GM12873 (cell line): ENCODE results near the gene SEL1L.

Experiments used
- TF ChIP-seq, protein P1 (sequence below): IDR thresholded peaks from 2 replicates; pipeline ENCODE4 v1.5.1; 2012; ENCODE audit warnings: low read depth, mild to moderate bottlenecking, moderate library complexity, low read length, control low read depth; ENCODE audit not compliant: insufficient read depth; ENCODE audit errors: missing control alignments

SEL1L gene

DNA sequence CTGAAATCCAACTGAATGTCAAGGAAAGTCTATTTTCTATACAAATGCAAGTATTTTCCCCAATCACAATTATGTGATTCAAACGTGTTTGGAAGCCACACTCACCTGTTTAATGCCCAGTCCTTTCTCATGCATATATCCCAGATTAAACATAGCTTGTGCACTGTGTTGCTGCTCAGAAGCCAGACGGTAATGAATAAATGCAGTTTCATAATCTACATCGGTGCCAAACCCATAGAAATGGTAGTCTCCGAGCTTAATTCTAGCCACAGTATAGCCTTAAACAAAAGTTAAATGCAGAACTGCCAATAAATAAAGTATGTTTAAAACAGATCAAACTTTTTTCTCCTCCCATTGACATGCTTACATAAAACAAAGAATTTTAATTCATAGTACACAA lies 49.5 kb downstream of the SEL1L start:
- TF ChIP-seq, protein P1, sequence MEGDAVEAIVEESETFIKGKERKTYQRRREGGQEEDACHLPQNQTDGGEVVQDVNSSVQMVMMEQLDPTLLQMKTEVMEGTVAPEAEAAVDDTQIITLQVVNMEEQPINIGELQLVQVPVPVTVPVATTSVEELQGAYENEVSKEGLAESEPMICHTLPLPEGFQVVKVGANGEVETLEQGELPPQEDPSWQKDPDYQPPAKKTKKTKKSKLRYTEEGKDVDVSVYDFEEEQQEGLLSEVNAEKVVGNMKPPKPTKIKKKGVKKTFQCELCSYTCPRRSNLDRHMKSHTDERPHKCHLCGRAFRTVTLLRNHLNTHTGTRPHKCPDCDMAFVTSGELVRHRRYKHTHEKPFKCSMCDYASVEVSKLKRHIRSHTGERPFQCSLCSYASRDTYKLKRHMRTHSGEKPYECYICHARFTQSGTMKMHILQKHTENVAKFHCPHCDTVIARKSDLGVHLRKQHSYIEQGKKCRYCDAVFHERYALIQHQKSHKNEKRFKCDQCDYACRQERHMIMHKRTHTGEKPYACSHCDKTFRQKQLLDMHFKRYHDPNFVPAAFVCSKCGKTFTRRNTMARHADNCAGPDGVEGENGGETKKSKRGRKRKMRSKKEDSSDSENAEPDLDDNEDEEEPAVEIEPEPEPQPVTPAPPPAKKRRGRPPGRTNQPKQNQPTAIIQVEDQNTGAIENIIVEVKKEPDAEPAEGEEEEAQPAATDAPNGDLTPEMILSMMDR: no peak

DNA sequence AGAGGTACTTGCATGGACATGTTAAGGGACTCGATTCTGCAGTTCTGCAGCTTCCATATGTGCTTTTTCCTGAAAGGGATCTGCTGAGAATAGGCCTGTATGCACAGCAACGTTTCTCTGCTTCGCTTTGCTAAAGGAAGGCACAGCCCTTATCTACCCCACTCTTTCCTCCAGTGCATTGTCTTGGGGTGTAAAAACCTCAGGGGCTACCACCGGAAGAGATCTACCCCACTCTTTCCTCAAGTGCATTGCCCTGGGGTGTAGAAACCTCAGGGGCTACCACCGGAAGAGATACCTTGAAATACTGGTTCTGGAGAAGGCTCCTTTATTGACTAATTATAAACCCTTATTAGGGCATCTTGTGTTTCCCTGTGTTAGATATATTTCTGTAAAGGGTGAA lies 52.9 kb downstream of the SEL1L start:
- TF ChIP-seq, protein P1: no peak

DNA sequence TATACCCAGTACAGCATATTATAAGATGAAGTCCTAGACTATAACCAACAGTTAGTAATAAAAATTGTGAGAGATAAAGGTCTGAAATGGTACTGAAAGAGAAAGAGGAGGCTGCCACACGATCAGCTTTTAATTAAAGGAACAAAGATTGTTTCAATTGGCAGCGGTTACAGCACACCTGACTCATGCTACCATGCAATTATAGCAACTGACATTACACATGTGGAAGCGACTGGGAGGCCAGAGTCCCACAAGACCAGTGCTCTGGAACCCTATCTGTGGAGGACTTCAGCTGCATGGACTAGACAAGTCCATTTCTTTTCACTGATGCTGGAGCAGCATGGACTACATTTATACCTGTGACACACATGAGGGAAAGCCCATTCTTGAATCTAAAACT lies 55.2 kb downstream of the SEL1L start:
- TF ChIP-seq, protein P1: no peak

DNA sequence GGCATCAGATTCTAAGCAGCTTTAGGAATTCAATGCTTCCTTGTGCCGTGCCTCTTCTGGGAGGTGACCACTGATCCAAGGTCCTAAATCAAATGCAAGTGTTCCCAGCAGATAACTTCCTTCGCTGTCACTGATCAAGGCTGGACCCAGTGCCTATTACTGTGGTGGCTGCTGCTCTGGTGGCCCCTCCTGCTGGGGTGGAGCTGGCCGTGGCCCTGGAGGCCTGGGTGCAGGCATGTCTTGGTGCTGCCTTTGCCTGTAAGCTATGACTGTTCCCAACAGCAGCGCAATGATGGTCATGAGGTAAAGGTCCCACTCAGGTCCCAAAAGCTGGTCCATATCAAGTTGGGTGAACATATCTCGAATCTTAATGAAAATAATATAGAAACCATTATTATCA lies 56.8 kb downstream of the SEL1L start:
- TF ChIP-seq, protein P1: no peak

DNA sequence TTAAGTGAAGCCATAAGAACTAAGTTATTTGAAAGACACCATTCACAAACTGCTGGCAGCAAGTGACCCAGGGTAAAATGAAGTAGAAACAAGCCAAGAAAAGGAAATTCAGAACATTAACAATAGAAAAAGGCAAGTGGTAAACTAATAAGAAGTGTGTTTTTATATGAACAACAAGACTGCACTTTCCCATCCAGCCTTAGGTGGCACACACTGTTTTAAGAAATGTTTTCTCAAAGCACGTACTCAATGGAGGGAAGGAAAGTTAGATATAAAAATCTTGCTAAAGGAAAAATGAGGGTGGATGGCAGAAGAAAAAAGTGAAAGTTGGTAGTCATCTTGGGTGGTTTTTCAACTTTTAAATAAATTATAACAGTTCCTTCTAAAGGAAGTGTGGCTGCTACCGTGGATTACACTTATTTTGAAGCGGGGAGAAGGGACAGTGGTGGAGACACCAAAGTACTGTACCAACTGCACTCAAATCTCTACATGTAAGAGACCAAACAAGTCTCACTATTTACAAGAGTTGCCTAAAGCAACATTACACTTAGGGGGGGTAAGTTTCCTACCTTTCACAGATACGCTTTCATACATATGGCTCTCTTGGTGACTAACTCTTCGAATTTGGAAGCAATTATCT lies 58.8 kb downstream of the SEL1L start:
- TF ChIP-seq, protein P1: no peak

DNA sequence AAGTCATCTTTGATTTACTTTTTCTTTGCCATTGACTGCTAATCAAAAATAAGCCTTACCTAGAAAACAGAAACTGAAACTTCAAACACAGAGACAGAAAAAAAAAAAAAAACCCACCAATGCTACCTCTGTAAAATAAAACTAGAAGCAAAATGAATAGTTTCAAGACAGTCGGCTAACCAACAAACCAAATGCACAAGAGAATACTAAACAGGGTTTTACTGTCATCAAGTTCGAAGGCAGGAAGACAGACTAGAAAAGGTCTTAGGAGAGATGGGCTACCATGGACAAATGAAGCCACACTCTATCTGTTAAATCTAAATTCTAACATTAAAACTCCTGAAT lies 59.5 kb downstream of the SEL1L start:
- TF ChIP-seq, protein P1: no peak

DNA sequence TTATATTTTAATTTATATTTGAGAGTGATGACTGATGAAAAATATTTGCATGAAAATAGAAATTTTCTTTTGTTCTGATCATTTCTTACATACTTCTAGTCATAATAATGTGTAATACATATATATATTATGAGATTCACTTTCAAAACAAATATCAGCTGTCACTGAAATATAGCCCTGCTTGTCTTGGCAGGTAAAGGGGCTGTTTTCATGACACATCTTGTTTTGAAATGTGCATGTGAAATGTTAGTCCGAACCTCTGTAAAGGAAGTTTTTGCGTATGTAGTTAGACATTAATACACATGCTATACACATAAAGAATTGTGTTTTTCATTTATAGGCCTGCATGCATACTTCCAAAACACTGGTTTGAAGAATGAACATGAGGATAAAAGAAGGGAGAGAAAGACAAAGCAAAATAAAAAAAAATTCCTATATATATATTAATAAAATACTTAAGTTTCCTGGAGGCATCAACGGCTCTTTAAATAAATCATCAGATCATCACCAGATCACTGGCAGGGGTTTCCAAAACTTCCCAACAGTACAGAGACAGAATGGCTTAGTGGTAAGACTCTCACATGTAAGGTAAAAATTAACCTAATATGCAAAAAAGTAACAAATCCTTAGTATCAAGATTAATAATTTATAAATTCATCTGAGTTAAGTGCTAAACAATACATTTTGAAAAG lies 60.1 kb downstream of the SEL1L start:
- TF ChIP-seq, protein P1: no peak
